Measurements from ENCODE around the gene SLC6A13. TPM values are rescaled to one million over a fixed set of nuclear protein-coding genes. Genes with fewer than 3 reads are reported as not detected.

The SLC6A13 gene
- total and polyA plus RNA-seq, 2 of the 13 experiments (the other 11 are each of a cell fraction or from before 2014, with no cell fraction given): 0.05 to 0.15 TPM

GRCh38 chr12:182381-182892 is 80.2 kb downstream of the SLC6A13 start:
- intact Hi-C loops (cut with micrococcal nuclease; ENCODE audit: unreplicated experiment) (no loop called here), in situ Hi-C loops (cut with HindIII; ENCODE audit: extremely low pct_ligation_motif_present, low pct_unique_long_range_greater_than_20kb) (no loop called here)
- 11% methylated on average over 4 of the region's 10 CpGs for WGBS (ENCODE audit: low lambda C conversion rate)
- Histone ChIP-seq H4K20me1 (ENCODE audit: insufficient read depth, low read length) (no peaks in the 10 kb centered on the region), H3K9ac (ENCODE audit: insufficient read depth, low read depth, low read length) (no peak overlapping the region), H3K4me1 (ENCODE audit: insufficient read depth, low read length) (peaks cover 18% of the 10 kb centered on the region; the same call in 1 of the 2 replicates), H3K79me2 (ENCODE audit: insufficient read depth, low read length) (no peaks in the 10 kb centered on the region), H3K9me3 (ENCODE audit: low read length) (no peaks in the 10 kb centered on the region), H3K4me2 (ENCODE audit: low read depth, low read length) (no peak overlapping the region), H3K36me3 (replicated peaks in 1 of 2; ENCODE audit: control insufficient read depth in 1 of 2, insufficient read depth in 2 of 2, low read length in 2 of 2) (no peaks in the 10 kb centered on the region), H3K4me3 (replicated peaks in 1 of 3; ENCODE audit: insufficient read depth in 1 of 3, low read depth in 2 of 3, low read length in 3 of 3) (no peak overlapping the region), H3K27me3 (ENCODE audit: control insufficient read depth in 1 of 2, insufficient read depth in 2 of 2, low read length in 2 of 2) (peaks cover 15 to 44% of the 10 kb centered on the region in 2 experiments; a peak in 4 of 5 replicates), H3K27ac (ENCODE audit: extremely low read length, insufficient read depth, low read length) (no peak overlapping the region), H2AFZ (ENCODE audit: low read length) (no peak overlapping the region)
- DNase-seq (ENCODE audit: low spot score) (no peak), ATAC-seq (no peak), FAIRE-seq (no peak)
- POLR2A ChIA-PET: no interaction called here
- BruUV-seq (replicated peaks): no TSS peak
- CTCF ChIA-PET (ENCODE audit: low intra/inter-chr PET ratio, low total read pairs): no interaction called here
- TF ChIP-seq, protein P1, sequence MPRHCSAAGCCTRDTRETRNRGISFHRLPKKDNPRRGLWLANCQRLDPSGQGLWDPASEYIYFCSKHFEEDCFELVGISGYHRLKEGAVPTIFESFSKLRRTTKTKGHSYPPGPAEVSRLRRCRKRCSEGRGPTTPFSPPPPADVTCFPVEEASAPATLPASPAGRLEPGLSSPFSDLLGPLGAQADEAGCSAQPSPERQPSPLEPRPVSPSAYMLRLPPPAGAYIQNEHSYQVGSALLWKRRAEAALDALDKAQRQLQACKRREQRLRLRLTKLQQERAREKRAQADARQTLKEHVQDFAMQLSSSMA (CRISPR knock-in tag; IDR thresholded peaks at IDR 0.05): no peak
- TF ChIP-seq RAD51 (IDR thresholded peaks at IDR 0.05; ENCODE audit: borderline replicate concordance) (no peak), ZNF354B (CRISPR knock-in tag; IDR thresholded peaks at IDR 0.05) (no peak), PHF8 (CRISPR knock-in tag; IDR thresholded peaks at IDR 0.05) (no peak), MBD4 (IDR thresholded peaks at IDR 0.05; ENCODE audit: borderline replicate concordance, low read length) (no peak), ZNF558 (CRISPR knock-in tag; IDR thresholded peaks at IDR 0.05; ENCODE audit: borderline replicate concordance) (no peak), U2AF1 (optimal IDR thresholded peaks at IDR 0.05; ENCODE audit: low read depth, low read length) (no peak), ZNF530 (CRISPR knock-in tag; IDR thresholded peaks at IDR 0.05; ENCODE audit: low read depth) (no peak), RFX3 (CRISPR knock-in tag; IDR thresholded peaks at IDR 0.05) (no peak), ZBTB40 (IDR thresholded peaks at IDR 0.05) (no peak), ZBTB40 (CRISPR knock-in tag; IDR thresholded peaks at IDR 0.05) (no peak)
- TF ChIP-seq, protein P2, sequence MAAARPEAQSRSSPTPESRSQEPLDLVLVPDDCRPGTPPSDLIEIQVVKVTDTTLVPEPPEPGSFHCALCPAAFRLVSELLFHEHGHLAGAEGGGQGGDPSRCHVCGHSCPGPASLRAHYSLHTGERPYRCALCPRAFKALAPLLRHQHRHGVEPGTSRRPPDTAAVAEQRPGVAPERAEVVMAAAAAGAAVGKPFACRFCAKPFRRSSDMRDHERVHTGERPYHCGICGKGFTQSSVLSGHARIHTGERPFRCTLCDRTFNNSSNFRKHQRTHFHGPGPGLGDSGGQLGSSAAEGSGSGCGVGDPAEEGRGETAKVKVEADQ (CRISPR knock-in tag; IDR thresholded peaks at IDR 0.05; ENCODE audit: borderline replicate concordance): no peak
- TF ChIP-seq, protein P3, sequence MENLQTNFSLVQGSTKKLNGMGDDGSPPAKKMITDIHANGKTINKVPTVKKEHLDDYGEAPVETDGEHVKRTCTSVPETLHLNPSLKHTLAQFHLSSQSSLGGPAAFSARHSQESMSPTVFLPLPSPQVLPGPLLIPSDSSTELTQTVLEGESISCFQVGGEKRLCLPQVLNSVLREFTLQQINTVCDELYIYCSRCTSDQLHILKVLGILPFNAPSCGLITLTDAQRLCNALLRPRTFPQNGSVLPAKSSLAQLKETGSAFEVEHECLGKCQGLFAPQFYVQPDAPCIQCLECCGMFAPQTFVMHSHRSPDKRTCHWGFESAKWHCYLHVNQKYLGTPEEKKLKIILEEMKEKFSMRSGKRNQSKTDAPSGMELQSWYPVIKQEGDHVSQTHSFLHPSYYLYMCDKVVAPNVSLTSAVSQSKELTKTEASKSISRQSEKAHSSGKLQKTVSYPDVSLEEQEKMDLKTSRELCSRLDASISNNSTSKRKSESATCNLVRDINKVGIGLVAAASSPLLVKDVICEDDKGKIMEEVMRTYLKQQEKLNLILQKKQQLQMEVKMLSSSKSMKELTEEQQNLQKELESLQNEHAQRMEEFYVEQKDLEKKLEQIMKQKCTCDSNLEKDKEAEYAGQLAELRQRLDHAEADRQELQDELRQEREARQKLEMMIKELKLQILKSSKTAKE (CRISPR knock-in tag; IDR thresholded peaks at IDR 0.05; ENCODE audit: borderline replicate concordance): no peak
